HG02642 (cell line): ENCODE results near the gene PHYHIPL.

Experiments
- ATAC-seq: cut with Tn5 transposase; IDR thresholded peaks from one replicate; pipeline ENCODE4 v1.9.1; 2021; ENCODE audit warnings: mild to moderate bottlenecking; ENCODE audit not compliant: unreplicated experiment, poor library complexity

Gene PHYHIPL

GRCh38 chr10:59244871-59245270 is 68.4 kb downstream of the PHYHIPL start:
- ATAC-seq = no peak

GRCh38 chr10:59245686-59246085 is 69.2 kb downstream of the PHYHIPL start:
- no peak for ATAC-seq

- ATAC-seq = no peak
Measured at GRCh38 chr10:59252491-59252890, 76.0 kb downstream of the PHYHIPL start.

GRCh38 chr10:59255463-59255862 is 79.0 kb downstream of the PHYHIPL start:
- no peak for ATAC-seq

- no peak for ATAC-seq
Measured at GRCh38 chr10:59257224-59257623, 80.8 kb downstream of the PHYHIPL start.

- ATAC-seq = no peak
Measured at GRCh38 chr10:59258890-59259289, 82.4 kb downstream of the PHYHIPL start.

- no peak for ATAC-seq
Measured at GRCh38 chr10:59265141-59265540, 88.7 kb downstream of the PHYHIPL start.

GRCh38 chr10:59266321-59266720 is 89.9 kb downstream of the PHYHIPL start:
- no peak for ATAC-seq

- no peak for ATAC-seq
Measured at GRCh38 chr10:59268460-59268859, 92.0 kb downstream of the PHYHIPL start.

GRCh38 chr10:59269651-59270050 is 93.2 kb downstream of the PHYHIPL start:
- ATAC-seq = no peak

GRCh38 chr10:59270492-59270891 is 94.0 kb downstream of the PHYHIPL start:
- ATAC-seq = no peak

- ATAC-seq = no peak
Measured at GRCh38 chr10:59271160-59271559, 94.7 kb downstream of the PHYHIPL start.

GRCh38 chr10:59272061-59272460 is 95.6 kb downstream of the PHYHIPL start:
- ATAC-seq = no peak

GRCh38 chr10:59273445-59273844 is 97.0 kb downstream of the PHYHIPL start:
- no peak for ATAC-seq

- no peak for ATAC-seq
Measured at GRCh38 chr10:59276133-59276532, 99.7 kb downstream of the PHYHIPL start.

GRCh38 chr10:59276919-59277318 is 100.5 kb downstream of the PHYHIPL start:
- no peak for ATAC-seq

- ATAC-seq = no peak
Measured at GRCh38 chr10:59279476-59279875, 103.0 kb downstream of the PHYHIPL start.

- ATAC-seq = no peak
Measured at GRCh38 chr10:59279991-59280505, 103.6 kb downstream of the PHYHIPL start.

- no peak for ATAC-seq
Measured at GRCh38 chr10:59281861-59282260, 105.4 kb downstream of the PHYHIPL start.

- ATAC-seq = no peak
Measured at GRCh38 chr10:59283456-59284091, 107.1 kb downstream of the PHYHIPL start.

- no peak for ATAC-seq
Measured at GRCh38 chr10:59284118-59284975, 107.9 kb downstream of the PHYHIPL start.

- ATAC-seq = no peak
Measured at GRCh38 chr10:59285073-59285472, 108.6 kb downstream of the PHYHIPL start.
